COLO668 (cell line): ENCODE data around the gene TMEM132C.
"Not testable (repeated sequence)": the region's sequence is repeated elsewhere in the genome, so short reads cannot be mapped to it uniquely, and the experiment has no call there.

Source experiments
- DNase-seq: peaks from one replicate; lab custom pipeline; 2025; ENCODE audit not compliant: unreplicated experiment; lab: John Stamatoyannopoulos, UW

TMEM132C gene

DNA sequence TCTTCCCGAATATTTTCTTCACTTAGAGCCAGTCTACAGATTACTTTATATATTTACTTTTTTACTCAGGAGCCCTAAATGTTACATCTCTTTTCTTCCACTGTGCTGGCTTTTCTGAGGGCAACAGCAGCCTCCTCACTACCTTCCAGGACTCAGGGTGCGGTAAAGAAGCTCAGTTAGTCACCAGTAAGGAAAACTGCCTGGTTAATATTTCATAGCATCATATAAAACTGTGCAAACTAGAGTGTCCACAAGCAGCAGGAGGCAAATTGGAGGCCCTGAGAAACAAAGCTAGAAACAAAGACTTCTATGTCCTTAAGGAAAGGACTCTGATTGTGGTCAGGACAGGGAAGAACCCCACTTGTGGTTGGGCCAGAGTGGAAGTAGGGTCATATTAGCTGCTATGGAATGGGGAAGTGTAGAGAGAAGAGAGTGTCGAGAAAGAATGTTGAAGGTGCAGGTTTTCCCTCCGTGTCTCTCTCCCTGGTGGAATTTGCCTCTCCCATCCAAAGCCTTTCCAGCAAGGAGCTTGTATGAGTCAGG, 336.7 kb downstream of the TMEM132C start:
- DNase-seq: no peak

DNA sequence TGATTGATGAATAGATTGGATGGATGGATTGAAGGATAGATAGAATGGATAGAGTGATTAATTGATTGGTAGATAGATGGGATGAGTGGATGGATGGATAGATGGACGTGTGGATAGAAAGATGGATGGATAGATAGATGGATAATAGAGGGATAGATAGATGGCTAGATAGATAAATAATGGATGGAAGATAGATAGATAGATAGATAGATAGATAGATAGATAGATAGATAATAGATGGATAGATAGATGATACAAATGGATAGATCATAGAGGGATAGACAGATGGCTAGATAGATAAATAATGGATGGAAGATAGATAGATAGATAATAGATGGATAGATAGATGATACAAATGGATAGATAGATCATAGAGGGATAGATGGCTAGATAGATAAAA, 337.2 kb downstream of the TMEM132C start:
- not testable (repeated sequence) for DNase-seq

DNA sequence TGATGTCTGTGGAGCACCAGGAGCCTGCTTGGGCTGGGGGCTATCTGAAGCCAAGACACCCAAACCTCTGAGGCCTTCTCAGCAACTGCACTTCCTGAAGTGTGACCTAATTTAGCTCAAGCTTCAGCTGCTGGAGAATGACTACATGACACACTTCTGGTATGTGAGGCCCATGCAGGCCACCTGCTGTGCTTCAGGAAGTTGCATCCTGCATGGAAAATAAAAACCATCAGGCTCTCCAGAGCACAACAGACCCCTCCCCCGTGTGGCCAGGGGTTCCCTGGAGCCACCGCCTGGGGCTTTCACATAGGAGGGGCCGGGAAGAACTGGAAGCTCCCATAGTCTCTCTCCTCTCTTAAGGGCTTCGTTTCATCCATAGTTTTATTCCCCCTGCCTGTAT, 339.1 kb downstream of the TMEM132C start:
- peak; percentile 1 for DNase-seq

DNA sequence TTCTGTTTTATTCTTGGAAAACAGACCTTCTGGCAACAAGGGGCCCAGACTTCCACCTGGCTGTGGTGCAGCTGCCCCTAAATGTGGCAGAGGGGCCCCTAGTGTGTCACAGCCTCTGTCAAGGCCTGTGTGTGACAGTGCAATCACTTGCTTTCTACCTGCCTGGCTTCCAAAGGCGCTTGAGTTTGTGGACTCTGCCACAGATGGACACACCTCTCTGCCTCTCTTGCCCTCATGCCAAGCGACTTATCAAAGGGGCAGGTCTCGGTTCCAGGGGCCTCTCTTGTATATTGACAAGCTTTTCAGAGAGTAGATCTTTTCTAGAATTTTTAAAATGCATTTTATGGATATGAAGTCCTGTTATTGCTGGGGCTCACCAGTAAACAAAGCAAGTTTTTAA, 339.6 kb downstream of the TMEM132C start:
- DNase-seq: no peak

DNA sequence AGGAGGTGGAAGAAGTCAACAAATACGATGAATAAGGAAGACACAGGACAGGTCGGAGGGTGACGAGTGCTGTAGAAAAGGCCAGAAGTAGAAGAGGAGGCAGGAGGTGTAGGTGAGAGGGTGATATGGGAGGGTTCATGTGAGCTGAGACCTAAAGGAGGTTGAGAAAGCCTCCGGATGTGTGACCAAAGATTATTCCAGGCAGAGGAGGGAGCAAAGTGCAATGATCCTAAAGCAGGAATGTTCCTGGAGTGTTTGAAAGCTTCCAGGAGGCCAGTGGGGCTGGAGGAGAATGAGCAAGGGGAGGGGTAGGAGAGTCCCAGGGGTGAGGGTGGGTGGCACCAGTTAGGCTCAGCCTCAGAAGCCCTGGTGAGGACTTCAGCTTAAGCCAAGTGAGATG, 340.0 kb downstream of the TMEM132C start:
- no peak for DNase-seq

DNA sequence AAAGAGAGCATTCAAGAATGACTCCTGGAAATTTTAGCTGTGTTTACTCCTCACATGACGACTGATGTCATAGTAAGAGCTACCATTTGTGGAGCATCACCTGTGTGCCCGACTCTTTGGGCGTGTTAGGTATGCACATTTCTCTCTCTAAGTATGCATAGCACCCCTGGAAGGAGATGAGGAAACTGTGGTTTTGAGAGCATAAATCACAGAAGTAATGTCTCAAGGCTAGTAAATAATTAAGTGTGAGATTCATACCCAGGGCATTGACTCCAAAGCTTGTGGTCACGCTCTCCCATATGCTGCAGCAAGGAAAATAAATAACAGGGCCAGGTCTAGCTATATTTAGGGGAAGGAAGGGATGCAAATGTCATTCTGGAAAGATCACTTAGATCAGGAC, 340.7 kb downstream of the TMEM132C start:
- no peak for DNase-seq

DNA sequence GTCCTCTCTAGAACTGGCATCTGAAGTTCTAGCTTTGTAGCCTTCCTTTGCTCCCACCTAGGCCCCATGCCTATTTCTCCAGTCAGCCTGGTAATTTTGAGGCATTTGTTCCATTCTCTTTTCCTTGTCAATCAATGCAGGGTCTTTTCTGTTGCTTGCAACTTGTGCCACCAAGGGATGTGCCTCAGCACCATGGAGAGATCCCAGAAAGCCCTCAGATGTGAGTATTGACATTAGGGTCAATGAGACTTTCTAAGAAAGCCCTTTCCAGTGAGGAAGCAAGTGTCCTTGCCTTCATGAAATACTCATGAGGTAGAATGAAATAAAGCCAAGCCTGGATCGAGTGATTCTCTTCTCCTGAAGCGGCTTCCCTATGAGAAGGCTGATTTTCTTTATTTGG, 342.9 kb downstream of the TMEM132C start:
- DNase-seq: no peak

DNA sequence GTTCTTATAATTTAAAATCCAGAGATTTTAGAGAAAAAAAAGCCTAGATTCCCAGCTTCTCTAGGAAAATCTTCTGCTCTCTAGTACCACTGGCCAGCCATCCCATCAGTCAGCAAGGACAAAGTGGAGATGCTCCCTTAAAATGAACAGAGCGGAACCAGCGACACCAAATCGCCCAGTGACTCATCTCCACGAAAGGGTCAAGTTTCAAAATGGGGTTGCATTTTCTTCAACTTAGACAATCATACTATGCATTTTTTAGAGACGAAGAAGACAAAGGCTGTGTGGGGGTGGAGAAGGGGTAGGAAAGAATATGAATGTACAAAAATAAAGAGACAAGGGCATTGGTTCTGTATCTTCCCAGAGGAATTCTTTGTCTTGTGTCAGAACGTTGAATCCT, 344.8 kb downstream of the TMEM132C start:
- no peak for DNase-seq

DNA sequence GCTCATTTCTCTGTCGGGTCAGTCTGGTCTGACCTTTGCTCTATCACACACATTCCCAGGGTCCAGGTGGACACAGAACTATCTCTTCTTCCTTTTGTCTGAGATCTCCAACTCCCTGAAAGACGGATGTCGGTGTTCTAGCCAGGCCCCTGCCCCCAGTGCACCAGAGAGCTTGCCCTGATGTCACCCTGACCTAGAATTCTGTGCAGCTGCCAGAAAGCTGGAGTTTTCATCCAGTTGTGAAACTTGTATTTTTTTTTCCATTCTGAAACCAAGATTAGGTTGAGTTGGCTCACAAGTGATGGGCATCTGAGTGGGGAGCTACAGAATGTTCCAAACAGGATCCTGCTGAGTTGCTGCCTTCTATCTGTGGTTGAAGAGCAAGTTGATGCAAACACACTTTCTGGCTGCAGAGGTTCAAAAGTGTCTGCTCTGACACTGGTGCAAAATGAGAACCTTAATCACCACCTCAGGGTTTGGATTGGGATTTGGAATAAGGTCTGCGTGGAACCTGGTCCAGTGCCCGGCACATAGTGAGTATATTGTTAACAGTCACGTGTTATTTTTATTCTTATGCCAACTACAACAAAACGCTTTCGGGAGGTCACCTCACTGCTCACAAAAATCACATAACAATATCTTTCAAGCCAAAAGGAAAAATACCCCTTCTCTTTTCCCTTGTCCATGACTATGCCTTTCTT, 345.3 kb downstream of the TMEM132C start:
- DNase-seq: no peak

DNA sequence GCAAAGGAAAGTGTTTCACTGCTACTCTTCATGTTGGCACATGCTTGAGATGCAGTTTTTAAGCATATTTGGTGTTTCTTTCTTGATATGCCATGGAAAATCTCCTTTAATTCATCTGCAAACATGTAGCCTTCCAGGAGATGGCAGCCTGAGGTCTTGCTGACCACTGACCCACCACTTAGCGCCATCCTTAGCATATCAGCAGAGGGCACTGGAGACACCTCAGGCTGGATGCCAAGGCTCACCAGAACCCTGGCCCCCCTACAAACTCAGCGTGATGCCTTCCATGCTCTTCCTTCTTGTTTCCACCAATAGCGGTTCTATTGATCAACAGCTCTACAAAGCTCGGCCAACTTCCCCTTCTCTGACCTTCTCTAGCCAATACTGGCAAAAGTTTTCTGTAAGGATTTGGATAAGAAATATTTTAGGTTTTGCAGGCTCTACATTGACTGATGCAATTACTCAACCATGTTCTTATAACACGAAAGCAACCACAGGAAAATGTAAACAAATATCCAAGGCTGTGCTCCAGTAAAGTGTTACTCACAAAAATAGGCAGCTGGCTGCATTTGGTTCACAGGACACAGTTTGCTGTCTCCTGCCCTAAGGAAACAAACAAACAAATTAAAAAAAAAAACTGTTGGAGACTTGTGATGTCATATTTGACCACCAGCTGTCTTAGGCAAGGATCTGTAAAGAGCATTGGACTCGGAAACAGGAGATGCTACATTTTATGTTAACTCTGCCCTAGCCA, 347.0 kb downstream of the TMEM132C start:
- no peak for DNase-seq

DNA sequence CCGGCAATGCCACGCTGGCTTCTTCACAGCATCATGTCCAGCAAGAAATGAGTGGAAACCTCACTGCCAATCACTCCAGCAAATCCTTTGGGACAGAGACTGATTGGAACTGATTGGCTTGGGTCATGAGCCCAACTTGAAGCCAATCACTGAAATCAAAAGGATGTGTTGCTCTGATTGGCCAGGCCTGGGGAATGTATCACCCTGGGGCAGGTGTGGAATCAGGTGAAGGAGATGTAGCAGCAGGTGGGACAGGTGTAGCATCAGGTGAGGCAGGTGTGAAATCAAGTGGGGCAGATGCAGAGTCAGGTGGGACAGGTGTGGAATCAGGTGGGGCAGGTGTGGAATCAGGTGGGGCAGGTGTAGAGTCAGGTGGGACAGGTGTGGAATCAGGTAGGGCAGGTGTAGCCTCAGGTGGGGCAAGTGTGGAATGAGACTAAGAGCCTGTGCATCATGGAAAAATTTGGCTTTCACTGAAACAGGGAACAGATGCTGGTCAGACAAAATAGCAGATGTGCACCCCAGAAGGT, 350.4 kb downstream of the TMEM132C start:
- DNase-seq: no peak

DNA sequence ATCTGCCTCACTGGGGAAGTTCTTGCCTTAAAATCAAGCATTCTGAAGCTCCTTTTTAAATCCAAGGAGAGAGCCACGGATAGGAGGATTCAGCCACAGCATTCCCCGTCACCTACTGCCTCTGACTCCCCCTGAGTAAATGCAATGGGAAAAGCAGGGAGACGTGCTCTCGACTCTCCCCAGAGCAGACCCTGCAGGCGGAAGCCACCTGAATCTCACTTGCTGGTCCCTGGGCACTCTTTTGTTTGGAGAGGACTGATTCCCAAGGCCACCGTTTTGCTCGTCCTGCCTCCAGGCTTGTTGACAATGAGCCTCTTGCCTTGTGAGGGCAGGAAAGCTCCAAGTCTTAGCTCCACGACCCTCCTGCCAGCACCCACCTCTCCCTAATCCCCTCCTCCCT, 352.3 kb downstream of the TMEM132C start:
- DNase-seq: no peak

DNA sequence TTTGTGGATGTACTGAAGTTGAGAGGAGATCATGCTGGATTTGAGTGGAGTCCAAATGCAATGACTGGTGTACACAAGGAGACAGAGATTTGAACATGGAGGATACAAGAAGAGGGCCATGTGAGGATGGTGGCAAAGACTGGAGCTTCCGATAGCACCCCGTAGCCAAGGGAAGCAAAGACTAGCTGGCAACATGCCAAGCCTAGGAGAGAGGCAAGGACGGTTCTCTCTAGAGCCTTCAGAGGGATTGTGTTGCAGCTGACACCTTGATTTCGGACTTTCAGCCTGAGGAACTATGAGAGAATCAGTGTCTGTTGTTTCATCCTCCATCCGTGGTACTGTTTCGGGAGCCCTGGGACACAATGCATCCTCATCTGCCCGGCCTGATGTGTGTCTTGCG, 354.3 kb downstream of the TMEM132C start:
- DNase-seq: peak; percentile 6

DNA sequence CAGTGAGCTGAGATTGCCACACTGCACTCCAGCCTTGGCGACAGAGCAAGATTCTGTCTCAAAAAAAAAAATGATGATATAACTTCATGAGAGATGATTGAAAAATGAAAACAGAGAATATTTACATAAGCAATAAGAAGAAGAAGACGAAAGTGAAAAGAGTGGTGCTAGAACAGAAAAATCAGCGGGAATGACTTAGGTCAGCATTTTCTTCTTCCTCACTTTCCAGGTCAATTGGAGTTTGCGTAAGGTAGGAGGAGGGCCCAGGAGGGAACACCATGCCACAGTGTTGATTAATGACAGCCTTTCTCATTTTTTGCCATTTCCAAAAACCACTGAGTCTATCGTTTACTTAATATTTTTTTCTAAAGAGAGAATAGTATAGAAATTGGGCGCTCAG, 356.8 kb downstream of the TMEM132C start:
- DNase-seq: no peak

DNA sequence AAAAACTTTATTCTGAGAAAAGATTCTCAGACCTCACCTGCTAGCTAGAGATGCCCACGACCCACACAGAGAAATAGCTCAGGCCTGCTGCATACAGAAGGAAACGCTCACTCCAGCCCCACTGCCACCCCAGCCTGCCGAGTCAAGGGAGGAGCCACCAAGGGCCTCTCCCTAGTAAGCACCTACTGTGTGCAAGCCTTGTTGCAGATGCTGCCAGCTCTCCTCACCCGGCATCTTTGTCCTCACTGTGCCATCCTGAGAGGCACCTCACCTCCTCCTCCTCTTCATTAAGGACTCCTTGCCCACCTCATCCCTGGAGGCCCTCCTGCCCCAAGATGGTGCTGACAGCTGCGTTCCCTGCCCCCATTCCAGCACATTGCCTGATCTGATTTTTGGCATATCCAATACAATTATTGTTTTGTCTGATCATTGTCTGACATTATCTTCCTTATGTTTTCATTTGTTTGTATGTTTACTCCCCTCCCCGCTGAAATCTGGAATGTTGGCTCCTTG, 359.9 kb downstream of the TMEM132C start:
- DNase-seq: no peak

DNA sequence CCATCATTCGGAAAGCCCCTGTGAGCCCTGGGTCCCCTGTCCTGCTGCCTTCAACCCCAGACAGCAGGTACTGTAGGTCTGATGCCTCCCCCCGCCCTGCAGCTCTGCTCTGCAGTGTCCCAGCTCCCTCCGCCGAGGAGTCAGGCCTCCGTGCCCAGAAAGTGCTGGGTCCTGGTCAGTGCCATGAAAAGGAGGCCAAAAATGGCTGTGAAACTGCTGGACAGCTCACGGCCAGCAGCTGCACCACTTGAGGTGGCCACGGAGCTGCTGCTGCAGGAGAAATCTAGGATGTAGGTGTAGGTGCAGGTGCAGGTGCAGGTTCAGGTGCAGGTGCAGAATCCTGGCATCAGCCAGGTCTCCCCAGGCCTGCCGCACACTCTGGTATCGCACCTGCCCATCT, 360.7 kb downstream of the TMEM132C start:
- peak; percentile 4 for DNase-seq

DNA sequence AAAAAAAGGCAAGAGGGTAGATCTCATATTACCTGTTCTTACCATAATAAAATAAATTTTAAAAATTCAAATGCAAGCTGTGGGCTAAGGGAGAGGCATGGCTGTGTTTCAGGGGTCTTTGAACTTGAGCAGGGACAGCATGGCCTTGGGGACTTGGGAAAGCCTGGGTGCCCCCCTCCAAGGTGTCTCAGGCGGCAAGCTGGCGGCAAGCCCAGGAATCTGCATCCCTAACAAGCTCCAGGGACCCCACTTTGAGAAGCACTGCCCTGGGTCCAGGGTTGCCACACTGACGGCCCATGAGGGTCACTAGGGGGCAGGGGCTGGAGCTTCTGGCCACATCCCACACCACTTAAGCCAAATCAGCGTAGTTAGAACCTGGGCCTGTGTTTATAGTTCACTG, 363.0 kb downstream of the TMEM132C start:
- no peak for DNase-seq

DNA sequence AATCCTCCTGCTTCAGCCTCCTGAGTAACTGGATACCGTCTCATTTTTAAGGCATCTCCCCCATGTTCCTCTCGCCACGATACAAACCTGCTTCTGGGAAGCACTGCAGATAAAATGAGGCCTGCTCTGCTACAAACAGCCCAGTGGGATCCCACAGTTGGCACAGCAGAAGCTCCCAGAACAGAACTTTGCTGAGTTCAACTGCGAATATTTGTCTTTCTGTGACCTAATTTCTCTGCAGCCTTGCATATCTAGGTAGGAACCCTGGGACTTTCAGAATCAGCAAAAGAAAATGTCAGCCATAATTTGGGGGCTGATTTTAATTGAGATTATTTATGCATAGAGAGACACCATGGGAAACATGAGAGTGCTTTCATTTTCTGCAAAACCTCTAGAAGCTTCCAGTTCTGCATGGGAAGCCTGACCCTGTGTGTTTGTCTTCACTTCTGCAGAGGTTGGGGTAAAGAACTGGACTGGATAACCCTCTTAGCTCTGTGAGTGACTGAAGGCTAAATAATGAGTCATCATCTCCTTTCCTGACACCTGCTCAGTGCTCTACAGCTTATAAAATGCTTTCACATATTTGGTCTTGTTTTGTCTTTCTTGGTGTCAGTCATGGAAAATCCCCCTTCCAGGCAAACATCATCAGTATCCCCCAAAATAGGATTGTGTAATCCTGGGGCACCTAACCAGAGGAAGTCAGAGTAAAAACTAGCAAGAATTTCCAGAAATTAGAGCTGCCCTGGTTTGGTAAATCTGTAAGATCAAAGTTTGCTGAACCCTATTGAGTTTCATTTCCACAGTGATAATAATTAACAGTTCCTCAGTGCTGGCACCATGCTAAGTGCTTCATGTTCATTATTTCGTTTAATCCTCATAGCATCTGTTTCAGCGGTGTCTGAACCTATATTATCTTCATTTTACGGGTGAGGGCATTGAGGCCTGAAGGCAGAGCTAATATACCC, 371.0 kb downstream of the TMEM132C start:
- peak; percentile 8 for DNase-seq

DNA sequence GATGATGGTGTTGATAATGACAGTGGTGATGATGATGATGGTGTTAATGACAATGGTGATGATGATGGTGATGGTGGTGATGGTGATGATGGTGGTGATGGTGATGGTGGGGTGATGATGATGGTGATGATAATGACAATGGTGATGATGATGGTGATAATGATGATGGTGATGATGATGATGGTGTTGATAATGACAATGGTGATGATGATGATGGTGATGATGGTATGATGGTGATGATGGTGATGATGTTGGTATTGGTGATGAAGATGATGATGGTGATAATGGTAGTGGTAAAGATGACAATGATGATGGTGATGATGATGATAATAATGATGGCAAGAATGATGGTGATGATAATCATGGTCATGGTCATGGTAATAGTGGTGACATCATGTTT, 372.1 kb downstream of the TMEM132C start:
- no peak for DNase-seq

DNA sequence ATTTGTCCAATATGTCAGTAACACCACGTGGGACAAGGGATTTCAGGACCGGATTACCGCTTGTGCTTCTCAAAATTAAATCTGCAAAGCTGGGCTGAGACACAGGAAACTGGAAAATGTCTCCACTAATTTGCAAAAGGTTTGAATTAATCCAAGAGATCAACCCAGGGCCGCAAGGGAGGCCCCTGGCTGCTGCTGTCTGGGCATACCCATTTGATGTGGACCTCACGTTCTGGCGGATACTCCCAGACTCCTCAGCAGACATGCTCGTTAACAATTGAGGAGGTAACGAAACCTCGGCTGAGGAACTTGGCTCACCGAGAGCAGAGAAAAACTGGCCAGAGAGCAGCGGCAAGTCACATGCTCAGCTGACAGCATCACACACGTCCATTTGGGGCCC, 376.2 kb downstream of the TMEM132C start:
- no peak for DNase-seq
